HCT116 (cell line): Measurements from ENCODE around the gene SLC6A12. TPM values are rescaled to one million over a fixed set of nuclear protein-coding genes. Genes with fewer than 3 reads are reported as not detected.

Source experiments
- ATAC-seq: fragments of 200-7000 bp; cut with Tn5 transposase; 2 replicates; pipeline ENCODE4 v1.9.1; 2020; ENCODE audit warnings: mild to moderate bottlenecking, moderate library complexity
- BruUV-seq: library from RNA; stranded (reverse); fragments of 400-500 nt; replicated peaks from 2 replicates; lab custom pipeline; 2021; lab: Mats Ljungman, UMichigan
- CTCF ChIA-PET: fragments of 300-600 bp; sonication (Branson Sonifier 250); formaldehyde crosslinking; loops from one replicate; lab custom pipeline; 2021; ENCODE audit warnings: antibody characterized with exemption; lab: Charles Lee
- POLR2A ChIA-PET: fragments of 300-600, 350-600 bp; sonication (Branson Sonifier 250); formaldehyde crosslinking; loops from one replicate; lab custom pipeline; 2021; ENCODE audit warnings: antibody characterized with exemption; lab: Charles Lee
- RAD21 ChIA-PET, 2 experiments: fragments of 300-600 bp; sonication (Branson Sonifier 250); formaldehyde crosslinking; loops; one replicate each; lab custom pipeline; 2023; ENCODE audit warnings: low total read pairs in 2 of 2; ENCODE audit not compliant: uncharacterized antibody in 2 of 2, unreplicated experiment in 2 of 2, low non-redundant PET in 1 of 2; lab: Charles Lee
- DNase-seq: peaks from one replicate; pipeline ENCODE4 v3.0.0-alpha.2; 2010; ENCODE audit warnings: low read depth, low spot score
- H2AFZ ChIP-seq: fragments of 200-600 bp; shearing (Covaris generic), sonication (generic); 2 replicates; pipeline ENCODE4 v1.6.1; 2017; ENCODE audit warnings: low read depth, mixed run types, mixed read lengths, antibody characterized with exemption, low read length; ENCODE audit not compliant: poor library complexity, severe bottlenecking
- H3K27ac ChIP-seq: 2 replicates; pipeline ENCODE4 v1.5.1; 2012; ENCODE audit warnings: low read depth, low read length
- H3K27me3 ChIP-seq: fragments of 200-600 bp; sonication (generic); 2 replicates; pipeline ENCODE4 v1.6.1; 2016; ENCODE audit warnings: mixed run types, low read length, mixed read lengths; ENCODE audit not compliant: insufficient read depth
- H3K36me3 ChIP-seq, 2 experiments: fragments of 200-500 bp in 1 of 2; fragments of 200-600 bp in 1 of 2; sonication (Bioruptor generic) in 1 of 2; sonication (generic) in 1 of 2; 2 replicates each; pipeline versions ENCODE4 v1.5.1 to v1.6.1; 2014 to 2016; ENCODE audit warnings: low read length in 2 of 2, inconsistent platforms in 1 of 2, mixed read lengths in 1 of 2, mixed run types in 1 of 2; ENCODE audit not compliant: insufficient read depth in 2 of 2, control insufficient read depth in 1 of 2
- H3K4me1 ChIP-seq, 2 experiments: fragments of 200-600 bp in 1 of 2; sonication (generic) in 1 of 2; 2 replicates each; pipeline versions ENCODE4 v1.5.1 to v1.6.1; 2012 to 2017; ENCODE audit warnings: low read length in 2 of 2, inconsistent platforms in 1 of 2, mild to moderate bottlenecking in 1 of 2, mixed read lengths in 1 of 2, mixed run types in 1 of 2, moderate library complexity in 1 of 2; ENCODE audit not compliant: insufficient read depth in 2 of 2, control insufficient read depth in 1 of 2
- H3K4me2 ChIP-seq: fragments of 200-600 bp; sonication (generic); 2 replicates; pipeline ENCODE4 v1.6.1; 2017; ENCODE audit warnings: mixed run types, low read length, mixed read lengths
- H3K4me3 ChIP-seq, 2 experiments: fragments of 200-600 bp in 1 of 2; sonication (generic) in 1 of 2; replicated peaks in 1 of 2; 2 replicates each; pipeline ENCODE4 v1.5.1; 2011 to 2016; ENCODE audit warnings: low read length in 2 of 2, control low read depth in 1 of 2, low read depth in 1 of 2, mild to moderate bottlenecking in 1 of 2, mixed read lengths in 1 of 2, mixed run types in 1 of 2
- H3K79me2 ChIP-seq: fragments of 200-600 bp; sonication (generic); 2 replicates; pipeline ENCODE4 v1.6.1; 2017; ENCODE audit warnings: mild to moderate bottlenecking, mixed run types, low read length, moderate library complexity, mixed read lengths; ENCODE audit not compliant: insufficient read depth
- H3K9ac ChIP-seq: fragments of 200-600 bp; sonication (generic); 2 replicates; pipeline ENCODE4 v1.6.1; 2016; ENCODE audit warnings: low read length, mixed read lengths
- H3K9me2 ChIP-seq: fragments of 200-600 bp; sonication (generic), shearing (Covaris generic); 2 replicates; pipeline ENCODE4 v1.6.1; 2017; ENCODE audit warnings: mixed run types, mild to moderate bottlenecking, moderate library complexity; ENCODE audit not compliant: insufficient read depth
- H3K9me3 ChIP-seq, 2 experiments: fragments of 200-500 bp in 1 of 2; fragments of 200-600 bp in 1 of 2; sonication (Bioruptor generic) in 1 of 2; sonication (generic) in 1 of 2; 2 replicates each; pipeline ENCODE4 v1.6.1; 2014 to 2017; ENCODE audit warnings: low read length in 2 of 2, mixed read lengths in 2 of 2, inconsistent platforms in 1 of 2, low read depth in 1 of 2, mild to moderate bottlenecking in 1 of 2, mixed run types in 1 of 2, moderate library complexity in 1 of 2; ENCODE audit not compliant: control insufficient read depth in 1 of 2, insufficient read depth in 1 of 2
- H4K20me1 ChIP-seq: fragments of 200-600 bp; sonication (generic), shearing (Covaris generic); 2 replicates; pipeline ENCODE4 v1.6.1; 2017; ENCODE audit warnings: mixed run types, mild to moderate bottlenecking, moderate library complexity; ENCODE audit not compliant: insufficient read depth
- CBX3 ChIP-seq: IDR thresholded peaks from 2 replicates; pipeline ENCODE4 v1.6.1; 2012; ENCODE audit warnings: low read depth
- CTCF ChIP-seq, 3 experiments: fragments of 200-600 bp in 1 of 3; sonication (generic) in 1 of 3; IDR thresholded peaks in 2 of 3; conservative IDR thresholded peaks in 1 of 3; 2 replicates each; pipeline ENCODE4 v1.5.1; 2012 to 2017; ENCODE audit warnings: low read depth in 2 of 3, low read length in 2 of 3, antibody characterized with exemption in 1 of 3, borderline replicate concordance in 1 of 3, control low read depth in 1 of 3, mild to moderate bottlenecking in 1 of 3, mixed read lengths in 1 of 3, mixed run types in 1 of 3, moderate library complexity in 1 of 3; ENCODE audit not compliant: insufficient read depth in 1 of 3
- EZH2 ChIP-seq: fragments of 200-600 bp; sonication (generic); IDR thresholded peaks from 2 replicates; pipeline ENCODE4 v1.6.1; 2017; ENCODE audit warnings: antibody characterized with exemption, mixed run types
- POLR2A ChIP-seq: IDR thresholded peaks from 2 replicates; pipeline ENCODE4 v1.7.0; 2011; ENCODE audit warnings: borderline replicate concordance; ENCODE audit not compliant: insufficient read depth, insufficient read length; ENCODE audit errors: extremely low read depth
- POLR2AphosphoS5 ChIP-seq: IDR thresholded peaks from 2 replicates; pipeline ENCODE4 v1.6.1; 2011; ENCODE audit warnings: mild to moderate bottlenecking, low read depth, low read length, moderate library complexity
- SIN3A ChIP-seq: IDR thresholded peaks from 2 replicates; pipeline ENCODE4 v1.6.1; 2012; ENCODE audit warnings: low read depth
- ZBTB33 ChIP-seq: IDR thresholded peaks from 2 replicates; pipeline ENCODE4 v1.6.1; 2011; ENCODE audit warnings: mild to moderate bottlenecking, low read length, moderate library complexity; ENCODE audit not compliant: insufficient replicate concordance; ENCODE audit errors: extremely low read depth
- ZNF274 ChIP-seq: fragments of 200-500 bp; sonication (Bioruptor generic); IDR thresholded peaks from 2 replicates; pipeline ENCODE4 v1.6.1; 2014; ENCODE audit warnings: mild to moderate bottlenecking, low read depth, low read length, inconsistent platforms
- intact Hi-C: fragments of 100-400 bp; cut with micrococcal nuclease; formaldehyde crosslinking; loops from 2 replicates; pipeline ENCODE4 v1.10.0; 2022
- total RNA-seq: library from RNA; stranded (reverse); gene quantifications from one replicate; pipeline ENCODE4 v1.2.1, GENCODE V29; 2021; ENCODE audit not compliant: unreplicated experiment
- TF ChIP-seq, protein P1 (sequence below): IDR thresholded peaks from 2 replicates; pipeline ENCODE4 v1.6.1; 2012; ENCODE audit warnings: low read depth

SLC6A12 gene
- total RNA-seq, 1 experiment from 2014 or later: 0.64 TPM

DNA sequence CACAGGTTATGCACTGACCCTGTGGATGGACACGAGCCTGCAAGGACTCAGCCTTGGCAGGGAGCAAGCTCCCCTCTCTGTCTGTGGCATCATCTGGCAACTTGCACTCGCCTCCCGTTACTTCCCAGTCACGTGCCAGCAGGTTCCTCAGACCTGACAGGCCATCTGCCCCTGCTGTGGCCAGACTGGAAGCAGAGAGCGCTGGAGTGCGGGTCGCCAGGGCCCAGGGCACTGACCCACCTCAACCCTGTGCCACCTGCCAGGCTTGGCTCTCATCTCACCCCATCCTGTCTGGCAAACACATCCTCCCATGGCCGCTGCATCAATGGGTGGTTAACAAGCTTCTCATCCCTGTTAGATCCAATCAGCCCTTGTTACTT, 28.4 kb downstream of the SLC6A12 start:
- Histone ChIP-seq H3K36me3 (no peaks in the 10 kb centered on the region), H3K27me3 (no peaks in the 10 kb centered on the region), H3K79me2 (no peaks in the 10 kb centered on the region), H3K9ac (no peak overlapping the region), H3K4me1 (peaks cover 0 to 23% of the 10 kb centered on the region in 2 experiments; a peak in 2 of 4 replicates), H3K9me3 (no peaks in the 10 kb centered on the region), H3K4me2 (no peak overlapping the region), H2AFZ (no peak overlapping the region), H3K27ac (no peak overlapping the region), H3K9me2 (no peaks in the 10 kb centered on the region), H3K4me3 (no peak overlapping the region), H4K20me1 (no peaks in the 10 kb centered on the region)
- ChIA-PET CTCF (no interaction called here), POLR2A (no interaction called here), RAD21 (no interaction called here)
- intact Hi-C loops: no loop called here
- ATAC-seq (no peak), DNase-seq (no peak)
- no peak for TF ChIP-seq CBX3
- TF ChIP-seq ZNF274: no peak
- no peak for TF ChIP-seq POLR2AphosphoS5
- TF ChIP-seq CTCF (IDR thresholded peaks at IDR 0.05 in 2 of 3, conservative IDR thresholded peaks at IDR 0.05 in 1 of 3; ENCODE audit: borderline replicate concordance in 1 of 3, insufficient read depth in 1 of 3, low read depth in 2 of 3, low read length in 2 of 3): no peak
- TF ChIP-seq, protein P1, sequence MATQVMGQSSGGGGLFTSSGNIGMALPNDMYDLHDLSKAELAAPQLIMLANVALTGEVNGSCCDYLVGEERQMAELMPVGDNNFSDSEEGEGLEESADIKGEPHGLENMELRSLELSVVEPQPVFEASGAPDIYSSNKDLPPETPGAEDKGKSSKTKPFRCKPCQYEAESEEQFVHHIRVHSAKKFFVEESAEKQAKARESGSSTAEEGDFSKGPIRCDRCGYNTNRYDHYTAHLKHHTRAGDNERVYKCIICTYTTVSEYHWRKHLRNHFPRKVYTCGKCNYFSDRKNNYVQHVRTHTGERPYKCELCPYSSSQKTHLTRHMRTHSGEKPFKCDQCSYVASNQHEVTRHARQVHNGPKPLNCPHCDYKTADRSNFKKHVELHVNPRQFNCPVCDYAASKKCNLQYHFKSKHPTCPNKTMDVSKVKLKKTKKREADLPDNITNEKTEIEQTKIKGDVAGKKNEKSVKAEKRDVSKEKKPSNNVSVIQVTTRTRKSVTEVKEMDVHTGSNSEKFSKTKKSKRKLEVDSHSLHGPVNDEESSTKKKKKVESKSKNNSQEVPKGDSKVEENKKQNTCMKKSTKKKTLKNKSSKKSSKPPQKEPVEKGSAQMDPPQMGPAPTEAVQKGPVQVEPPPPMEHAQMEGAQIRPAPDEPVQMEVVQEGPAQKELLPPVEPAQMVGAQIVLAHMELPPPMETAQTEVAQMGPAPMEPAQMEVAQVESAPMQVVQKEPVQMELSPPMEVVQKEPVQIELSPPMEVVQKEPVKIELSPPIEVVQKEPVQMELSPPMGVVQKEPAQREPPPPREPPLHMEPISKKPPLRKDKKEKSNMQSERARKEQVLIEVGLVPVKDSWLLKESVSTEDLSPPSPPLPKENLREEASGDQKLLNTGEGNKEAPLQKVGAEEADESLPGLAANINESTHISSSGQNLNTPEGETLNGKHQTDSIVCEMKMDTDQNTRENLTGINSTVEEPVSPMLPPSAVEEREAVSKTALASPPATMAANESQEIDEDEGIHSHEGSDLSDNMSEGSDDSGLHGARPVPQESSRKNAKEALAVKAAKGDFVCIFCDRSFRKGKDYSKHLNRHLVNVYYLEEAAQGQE: no peak
- no peak for TF ChIP-seq POLR2A
- TF ChIP-seq ZBTB33: no peak
- TF ChIP-seq SIN3A: no peak
- TF ChIP-seq EZH2: no peak
- no TSS peak for BruUV-seq
